A673 (cell line): ENCODE measurements around the gene DPH2. TPM values are rescaled to one million over a fixed set of nuclear protein-coding genes. Genes with fewer than 3 reads are reported as not detected.
A peak's percentile ranks its signal among the peaks of the same experiment; 100 is the strongest.

ENCODE experiments used
- BruUV-seq: library from RNA; stranded (reverse); fragments of 400-500 nt; replicated peaks from 2 replicates; lab custom pipeline; 2021; lab: Mats Ljungman, UMichigan
- CTCF ChIA-PET: fragments of 300-600 bp; sonication (Branson Sonifier 250); formaldehyde crosslinking; loops from one replicate; lab custom pipeline; 2022; ENCODE audit warnings: antibody characterized with exemption; lab: Charles Lee
- POLR2A ChIA-PET: fragments of 300-600 bp; sonication (Branson Sonifier 250); formaldehyde crosslinking; loops from one replicate; lab custom pipeline; 2022; ENCODE audit warnings: antibody characterized with exemption; ENCODE audit not compliant: low non-redundant PET; lab: Charles Lee
- DNase-seq: peaks from one replicate; pipeline ENCODE4 v3.0.0-alpha.2; 2015; ENCODE audit warnings: low spot score
- H3K27ac ChIP-seq: fragments of 200-600 bp; sonication (generic); 2 replicates; pipeline ENCODE4 v1.5.1; 2016; ENCODE audit warnings: mixed run types, low read depth, mild to moderate bottlenecking, mixed read lengths, antibody characterized with exemption, low read length; ENCODE audit not compliant: poor library complexity, severe bottlenecking
- H3K27me3 ChIP-seq: fragments of 200-600 bp; sonication (generic); replicated peaks from 2 replicates; pipeline ENCODE4 v1.6.1; 2017; ENCODE audit warnings: mixed run types, low read depth, mild to moderate bottlenecking, mixed read lengths, antibody characterized with exemption, low read length; ENCODE audit not compliant: insufficient read depth, poor library complexity
- H3K36me3 ChIP-seq: fragments of 200-600 bp; sonication (generic); 2 replicates; pipeline ENCODE4 v1.6.1; 2016; ENCODE audit warnings: mixed run types, mild to moderate bottlenecking, mixed read lengths, antibody characterized with exemption, low read length; ENCODE audit not compliant: insufficient read depth, poor library complexity, severe bottlenecking
- H3K4me1 ChIP-seq: fragments of 200-600 bp; sonication (generic); 2 replicates; pipeline ENCODE4 v1.6.1; 2017; ENCODE audit warnings: mixed run types, mild to moderate bottlenecking, mixed read lengths, antibody characterized with exemption, low read length; ENCODE audit not compliant: insufficient read depth, poor library complexity, severe bottlenecking
- H3K4me3 ChIP-seq: fragments of 200-600 bp; sonication (generic); 2 replicates; pipeline ENCODE4 v1.5.1; 2016; ENCODE audit warnings: low read depth, mixed run types, mild to moderate bottlenecking, mixed read lengths, low read length; ENCODE audit not compliant: poor library complexity, severe bottlenecking
- H3K9me3 ChIP-seq: fragments of 200-600 bp; sonication (generic); 2 replicates; pipeline ENCODE4 v1.6.1; 2016; ENCODE audit warnings: mixed run types, low read depth, mild to moderate bottlenecking, mixed read lengths, antibody characterized with exemption, low read length; ENCODE audit not compliant: poor library complexity, severe bottlenecking
- CTCF ChIP-seq: fragments of 300-800, 200-600 bp; sonication (generic); conservative IDR thresholded peaks from 2 replicates; pipeline ENCODE4 v1.5.1; 2017; ENCODE audit warnings: low read depth, mild to moderate bottlenecking, antibody characterized with exemption, low read length, moderate library complexity, mixed read lengths
- EZH2 ChIP-seq: fragments of 200-600 bp; sonication (generic); IDR thresholded peaks from 2 replicates; pipeline ENCODE4 v1.6.1; 2017; ENCODE audit warnings: borderline replicate concordance, low read depth, mild to moderate bottlenecking, mixed read lengths, antibody characterized with exemption, low read length; ENCODE audit not compliant: poor library complexity, severe bottlenecking
- intact Hi-C: fragments of 100-400 bp; cut with micrococcal nuclease; formaldehyde crosslinking; loops from one replicate; pipeline ENCODE4 v1.10.0; 2022; ENCODE audit not compliant: unreplicated experiment
- total RNA-seq: library from RNA; stranded (reverse); gene quantifications from 2 replicates; pipeline ENCODE4 v1.2.3, GENCODE V29; 2021

The DPH2 gene
- total RNA-seq, 1 experiment from 2014 or later, result 52.8 TPM

- Histone ChIP-seq H3K27me3 (no peaks in the 10 kb centered on the region), H3K9me3 (no peaks in the 10 kb centered on the region), H3K4me3 (peak overlapping the region; percentile 88), H3K27ac (peak overlapping the region; percentile 90), H3K4me1 (peaks cover 27% of the 10 kb centered on the region), H3K36me3 (peaks cover 18% of the 10 kb centered on the region)
- CTCF ChIA-PET, result no interaction called here
- DNase-seq, result no peak
- TF ChIP-seq EZH2 (no peak), CTCF (no peak)
- POLR2A ChIA-PET, result no interaction called here
- intact Hi-C loops, result no loop called here
- no TSS peak for BruUV-seq
Observed at GRCh38 chr1:43973981-43974442, 4.2 kb downstream of the DPH2 start.

- intact Hi-C loops, result no loop called here
- peak; percentile 98 for DNase-seq
- Histone ChIP-seq H3K4me1 (peaks cover 27% of the 10 kb centered on the region), H3K27ac (peak within 1 kb of the TSS; percentile 90), H3K36me3 (peaks cover 18% of the 10 kb centered on the region), H3K9me3 (no peaks in the 10 kb centered on the region), H3K27me3 (no peaks in the 10 kb centered on the region), H3K4me3 (peak within 1 kb of the TSS; percentile 88)
- no TSS peak for BruUV-seq
- no peak; the same call in 1 of the 2 replicates for TF ChIP-seq CTCF
- no peak for TF ChIP-seq EZH2
- ChIA-PET POLR2A (no interaction called here), CTCF (interaction anchor here (0.5 kb wide), 1 partner anchor 14 kb away, joined by 3 read pairs; no protein-coding TSS in a partner anchor)
Observed at GRCh38 chr1:43974443-43975248, 4.8 kb downstream of the DPH2 start, which contains the start of gene ATP6V0B. ATP6V0B (plus strand) TSS chr1:43974960; CDS start chr1:43975041, 81 bp downstream.

- Histone ChIP-seq H3K27ac (peak overlapping the region; percentile 90), H3K36me3 (peaks cover 18% of the 10 kb centered on the region), H3K9me3 (no peaks in the 10 kb centered on the region), H3K27me3 (no peaks in the 10 kb centered on the region), H3K4me3 (peak overlapping the region; percentile 88), H3K4me1 (peaks cover 27% of the 10 kb centered on the region)
- DNase-seq, result no peak
- TSS peak; percentile 26 for BruUV-seq
- intact Hi-C loops, result no loop called here
- POLR2A ChIA-PET, result interaction anchor here (0.6 kb wide), 1 partner anchor 514 kb away, joined by 3 read pairs; no protein-coding TSS in a partner anchor
- CTCF ChIA-PET, result interaction anchor here (0.5 kb wide), 1 partner anchor 13 kb away, joined by 3 read pairs; no protein-coding TSS in a partner anchor
- TF ChIP-seq EZH2 (no peak), CTCF (no peak)
Observed at GRCh38 chr1:43975249-43975961, 5.6 kb downstream of the DPH2 start.
